H9 (cell line): ENCODE results near the gene GATA5. TPM values are rescaled to one million over a fixed set of nuclear protein-coding genes. Genes with fewer than 3 reads are reported as not detected.

Experiments
- DNase-seq: peaks from one replicate; pipeline ENCODE4 v3.0.0-alpha.2; 2017
- H2AFZ ChIP-seq: one replicate; pipeline ENCODE4 v1.6.1; 2013; ENCODE audit warnings: mild to moderate bottlenecking, low read length, control low read depth, moderate library complexity
- H2AK5ac ChIP-seq: 2 replicates; pipeline ENCODE4 v1.6.1; 2013; ENCODE audit warnings: low read length, control low read depth, mixed read lengths; ENCODE audit not compliant: insufficient read length
- H2BK120ac ChIP-seq: one replicate; pipeline ENCODE4 v1.6.1; 2013; ENCODE audit warnings: low read depth, mild to moderate bottlenecking, low read length, control low read depth, inconsistent platforms; ENCODE audit not compliant: poor library complexity, severe bottlenecking
- H2BK12ac ChIP-seq: 2 replicates; pipeline ENCODE4 v1.6.1; 2013; ENCODE audit warnings: low read length, control low read depth, mixed read lengths, low read depth; ENCODE audit not compliant: insufficient read length
- H2BK15ac ChIP-seq: 2 replicates; pipeline ENCODE4 v1.6.1; 2013; ENCODE audit warnings: low read depth, low read length, control low read depth
- H2BK20ac ChIP-seq: one replicate; pipeline ENCODE4 v1.6.1; 2013; ENCODE audit warnings: low read depth, mild to moderate bottlenecking, low read length, control low read depth, inconsistent platforms; ENCODE audit not compliant: poor library complexity, severe bottlenecking
- H2BK5ac ChIP-seq: 2 replicates; pipeline ENCODE4 v1.6.1; 2013; ENCODE audit warnings: low read length, control low read depth, mixed read lengths; ENCODE audit not compliant: insufficient read length
- H3K14ac ChIP-seq: 2 replicates; pipeline ENCODE4 v1.6.1; 2013; ENCODE audit warnings: low read length, control low read depth; ENCODE audit not compliant: insufficient read depth
- H3K18ac ChIP-seq: 2 replicates; pipeline ENCODE4 v1.6.1; 2013; ENCODE audit warnings: low read depth, mild to moderate bottlenecking, mixed read lengths, low read length, control low read depth; ENCODE audit not compliant: insufficient read length
- H3K23ac ChIP-seq: 2 replicates; pipeline ENCODE4 v1.6.1; 2013; ENCODE audit warnings: low read length, control low read depth, mixed read lengths, low read depth; ENCODE audit not compliant: insufficient read length
- H3K23me2 ChIP-seq: 2 replicates; pipeline ENCODE4 v1.6.1; 2013; ENCODE audit warnings: low read depth, mild to moderate bottlenecking, mixed read lengths, low read length, control low read depth; ENCODE audit not compliant: insufficient read length, poor library complexity, severe bottlenecking
- H3K27ac ChIP-seq: 2 replicates; pipeline ENCODE4 v1.5.1; 2013; ENCODE audit warnings: low read length, control low read depth, mixed read lengths, low read depth; ENCODE audit not compliant: insufficient read length
- H3K27me3 ChIP-seq: 2 replicates; pipeline ENCODE4 v1.6.1; 2013; ENCODE audit warnings: low read length, control low read depth, inconsistent platforms; ENCODE audit not compliant: insufficient read depth
- H3K4ac ChIP-seq: 2 replicates; pipeline ENCODE4 v1.6.1; 2013; ENCODE audit warnings: low read depth, mild to moderate bottlenecking, control low read depth, inconsistent platforms, low read length, moderate library complexity
- H3K4me1 ChIP-seq: 2 replicates; pipeline ENCODE4 v1.6.1; 2013; ENCODE audit warnings: low read length, control low read depth, inconsistent platforms; ENCODE audit not compliant: insufficient read depth
- H3K4me2 ChIP-seq: 2 replicates; pipeline ENCODE4 v1.6.1; 2013; ENCODE audit warnings: low read length, control low read depth, mixed read lengths; ENCODE audit not compliant: insufficient read length, insufficient read depth
- H3K56ac ChIP-seq: 2 replicates; pipeline ENCODE4 v1.6.1; 2013; ENCODE audit warnings: low read depth, mild to moderate bottlenecking, mixed read lengths, low read length, control low read depth; ENCODE audit not compliant: insufficient read length
- H3K79me1 ChIP-seq: 2 replicates; pipeline ENCODE4 v1.6.1; 2013; ENCODE audit warnings: low read depth, mild to moderate bottlenecking, moderate library complexity, low read length, control low read depth, inconsistent platforms; ENCODE audit not compliant: insufficient read depth, poor library complexity, severe bottlenecking
- H3K79me2 ChIP-seq: 2 replicates; pipeline ENCODE4 v1.6.1; 2013; ENCODE audit warnings: low read length, control low read depth, inconsistent platforms; ENCODE audit not compliant: insufficient read depth
- H3K9ac ChIP-seq: 2 replicates; pipeline ENCODE4 v1.6.1; 2013; ENCODE audit warnings: low read length, control low read depth, mixed read lengths; ENCODE audit not compliant: insufficient read length; ENCODE audit errors: extremely low read depth
- H3K9me3 ChIP-seq: one replicate; pipeline ENCODE4 v1.6.1; 2013; ENCODE audit warnings: low read depth, low read length, inconsistent platforms; ENCODE audit not compliant: control insufficient read depth
- H3T11ph ChIP-seq: one replicate; pipeline ENCODE4 v1.6.1; 2013; ENCODE audit warnings: mild to moderate bottlenecking, low read length, control low read depth, inconsistent platforms
- H4K20me1 ChIP-seq: one replicate; pipeline ENCODE4 v1.6.1; 2013; ENCODE audit not compliant: control insufficient read depth, insufficient read length, insufficient read depth
- H4K5ac ChIP-seq: 2 replicates; pipeline ENCODE4 v1.6.1; 2013; ENCODE audit warnings: low read depth, mild to moderate bottlenecking, mixed read lengths, low read length, control low read depth; ENCODE audit not compliant: insufficient read length
- H4K8ac ChIP-seq: replicated peaks from 2 replicates; pipeline ENCODE4 v1.6.1; 2013; ENCODE audit warnings: low read length, control low read depth, mixed read lengths, low read depth; ENCODE audit not compliant: insufficient read length
- H4K91ac ChIP-seq: 2 replicates; pipeline ENCODE4 v1.6.1; 2013; ENCODE audit warnings: low read depth, mild to moderate bottlenecking, moderate library complexity, mixed read lengths, low read length, control low read depth; ENCODE audit not compliant: insufficient read length
- H3K27ac Mint-ChIP-seq, 3 experiments: 2 replicates in 2 of 3; 3 replicates in 1 of 3; pipeline ENCODE4 v1.8.0; 2020 to 2021; ENCODE audit warnings: mixed read lengths in 3 of 3, mild to moderate bottlenecking in 1 of 3, moderate library complexity in 1 of 3
- H3K27me3 Mint-ChIP-seq: 2 replicates; pipeline ENCODE4 v1.8.0; 2021; ENCODE audit warnings: low read depth, mild to moderate bottlenecking, moderate library complexity, mixed read lengths
- H3K36me3 Mint-ChIP-seq, 3 experiments: 2 replicates in 2 of 3; 3 replicates in 1 of 3; pipeline ENCODE4 v1.8.0; 2020 to 2021; ENCODE audit warnings: low read depth in 3 of 3, mixed read lengths in 3 of 3; ENCODE audit not compliant: insufficient read depth in 1 of 3
- H3K4me1 Mint-ChIP-seq, 2 experiments: 2 replicates each; pipeline ENCODE4 v1.8.0; 2020; ENCODE audit warnings: mixed read lengths in 2 of 2
- H3K4me3 Mint-ChIP-seq, 2 experiments: 2 replicates in 1 of 2; 3 replicates in 1 of 2; pipeline ENCODE4 v1.8.0; 2020 to 2021; ENCODE audit warnings: mild to moderate bottlenecking in 2 of 2, mixed read lengths in 2 of 2, moderate library complexity in 1 of 2
- H3K9me3 Mint-ChIP-seq, 2 experiments: 2 replicates in 1 of 2; 3 replicates in 1 of 2; pipeline ENCODE4 v1.8.0; 2020; ENCODE audit warnings: mild to moderate bottlenecking in 2 of 2, mixed read lengths in 2 of 2, moderate library complexity in 1 of 2
- WGBS: extraction: QIAGEN DNeasy Blood & Tissue Kit; methylation state at CpG from one replicate; pipeline ENCODE4 v1.1.7; 2013; ENCODE audit warnings: missing lambda C conversion rate, low lambda C conversion rate, mixed read lengths; ENCODE audit not compliant: insufficient read length; ENCODE audit errors: extremely low coverage; 5-methylcytosine and 5-hydroxymethylcytosine counted together
- total RNA-seq: library from RNA; stranded (reverse); gene quantifications from 2 replicates; pipeline ENCODE4 v1.2.1, GENCODE V29; 2021
- TF ChIP-seq, protein P1 (sequence below): fragments of 200-600 bp; sonication (generic); conservative IDR thresholded peaks from 3 replicates; pipeline ENCODE4 v1.8.0; 2021; ENCODE audit warnings: antibody characterized with exemption, mild to moderate bottlenecking

GATA5 gene
- total RNA-seq, 1 experiment from 2014 or later, result 0.24 TPM

DNA sequence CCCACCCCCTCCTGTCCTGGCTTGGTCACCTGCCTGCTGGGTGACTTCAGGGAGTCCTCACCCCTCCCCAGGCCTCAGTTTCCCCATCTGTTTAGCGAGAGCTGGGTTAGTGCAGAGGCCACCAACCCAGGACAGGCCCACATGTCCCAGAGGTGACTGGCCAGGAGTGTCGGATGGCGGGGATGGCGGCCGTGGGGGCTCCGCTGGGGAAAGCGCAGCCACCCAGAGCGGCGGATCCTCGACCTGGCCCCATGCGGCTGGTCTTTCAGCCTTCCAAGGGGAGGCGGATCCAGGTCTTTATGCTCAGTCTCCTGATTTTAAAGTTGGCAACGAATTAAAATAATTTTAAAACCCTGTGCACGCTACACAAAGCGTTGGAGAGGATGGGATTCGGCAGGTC lies 31.0 kb upstream of the GATA5 start:
- Mint-ChIP-seq H3K4me3 (no peak overlapping the region), H3K9me3 (no peaks in the 10 kb centered on the region), H3K27me3 (peaks cover 8% of the 10 kb centered on the region), H3K4me1 (peaks cover 0 to 3% of the 10 kb centered on the region in 2 experiments; a peak in 1 of 4 replicates), H3K27ac (no peak overlapping the region), H3K36me3 (no peaks in the 10 kb centered on the region)
- H3K18ac ChIP-seq, result no peak overlapping the region
- H3K4ac ChIP-seq, result no peak overlapping the region
- H3K79me2 ChIP-seq, result no peaks in the 10 kb centered on the region
- no peak overlapping the region for H2BK12ac ChIP-seq
- no peak overlapping the region for H4K5ac ChIP-seq
- H3K23me2 ChIP-seq, result no peaks in the 10 kb centered on the region
- TF ChIP-seq, protein P1, sequence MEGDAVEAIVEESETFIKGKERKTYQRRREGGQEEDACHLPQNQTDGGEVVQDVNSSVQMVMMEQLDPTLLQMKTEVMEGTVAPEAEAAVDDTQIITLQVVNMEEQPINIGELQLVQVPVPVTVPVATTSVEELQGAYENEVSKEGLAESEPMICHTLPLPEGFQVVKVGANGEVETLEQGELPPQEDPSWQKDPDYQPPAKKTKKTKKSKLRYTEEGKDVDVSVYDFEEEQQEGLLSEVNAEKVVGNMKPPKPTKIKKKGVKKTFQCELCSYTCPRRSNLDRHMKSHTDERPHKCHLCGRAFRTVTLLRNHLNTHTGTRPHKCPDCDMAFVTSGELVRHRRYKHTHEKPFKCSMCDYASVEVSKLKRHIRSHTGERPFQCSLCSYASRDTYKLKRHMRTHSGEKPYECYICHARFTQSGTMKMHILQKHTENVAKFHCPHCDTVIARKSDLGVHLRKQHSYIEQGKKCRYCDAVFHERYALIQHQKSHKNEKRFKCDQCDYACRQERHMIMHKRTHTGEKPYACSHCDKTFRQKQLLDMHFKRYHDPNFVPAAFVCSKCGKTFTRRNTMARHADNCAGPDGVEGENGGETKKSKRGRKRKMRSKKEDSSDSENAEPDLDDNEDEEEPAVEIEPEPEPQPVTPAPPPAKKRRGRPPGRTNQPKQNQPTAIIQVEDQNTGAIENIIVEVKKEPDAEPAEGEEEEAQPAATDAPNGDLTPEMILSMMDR, result no peak
- no peak overlapping the region for H2AFZ ChIP-seq
- H3K9me3 ChIP-seq, result no peaks in the 10 kb centered on the region
- H3T11ph ChIP-seq, result no peak overlapping the region
- H3K23ac ChIP-seq, result no peak overlapping the region
- H3K4me1 ChIP-seq, result no peaks in the 10 kb centered on the region
- no peak overlapping the region for H2BK5ac ChIP-seq
- no peak for DNase-seq
- no peak overlapping the region for H3K9ac ChIP-seq
- no peak overlapping the region for H3K14ac ChIP-seq
- no peak overlapping the region for H4K91ac ChIP-seq
- H3K27me3 ChIP-seq, result no peaks in the 10 kb centered on the region
- no peaks in the 10 kb centered on the region for H3K79me1 ChIP-seq
- H2BK120ac ChIP-seq, result no peak overlapping the region
- H3K56ac ChIP-seq, result no peak overlapping the region
- no peak overlapping the region for H3K4me2 ChIP-seq
- no peak overlapping the region for H4K8ac ChIP-seq
- no peak overlapping the region for H2AK5ac ChIP-seq
- no CpG with 5 or more reads among the region's 16 CpGs for WGBS
- H3K27ac ChIP-seq, result no peak overlapping the region
- no peaks in the 10 kb centered on the region for H4K20me1 ChIP-seq
- H2BK20ac ChIP-seq, result no peak overlapping the region
- no peak overlapping the region for H2BK15ac ChIP-seq
